HG03066 (cell line): ENCODE results near the gene MIOX.

Experiments used
- ATAC-seq: cut with Tn5 transposase; IDR thresholded peaks from one replicate; pipeline ENCODE4 v1.9.1; 2021; ENCODE audit warnings: low read depth; ENCODE audit not compliant: unreplicated experiment

Gene MIOX

DNA sequence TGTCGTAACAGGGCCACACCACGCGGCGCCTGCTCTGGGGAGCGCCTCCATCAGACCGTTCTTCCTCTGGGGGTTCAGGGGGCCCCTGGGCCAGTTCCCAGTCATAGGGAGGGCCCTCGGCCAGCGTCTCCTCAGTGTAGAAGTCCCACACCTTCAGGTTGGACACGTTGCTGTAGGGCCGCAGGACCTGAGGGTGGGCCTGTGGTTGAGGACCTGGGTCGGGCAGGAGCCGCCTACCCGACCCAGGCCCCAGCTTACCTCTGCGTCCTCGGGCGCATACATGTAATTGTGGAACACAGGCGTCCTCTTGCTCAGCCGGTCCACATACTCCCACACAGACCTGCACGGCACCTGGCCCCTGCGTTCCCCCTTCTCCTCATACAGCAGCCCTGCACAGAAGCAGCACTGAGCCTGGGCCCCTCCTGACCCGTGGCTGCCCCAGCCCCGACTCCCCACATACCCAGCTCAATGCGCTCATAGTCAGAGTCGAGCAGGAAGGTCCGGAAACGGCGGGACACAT, 32.0 kb upstream of the MIOX start:
- ATAC-seq: no peak

- no peak for ATAC-seq
Measured at GRCh38 chr22:50455201-50455600, 31.5 kb upstream of the MIOX start.

DNA sequence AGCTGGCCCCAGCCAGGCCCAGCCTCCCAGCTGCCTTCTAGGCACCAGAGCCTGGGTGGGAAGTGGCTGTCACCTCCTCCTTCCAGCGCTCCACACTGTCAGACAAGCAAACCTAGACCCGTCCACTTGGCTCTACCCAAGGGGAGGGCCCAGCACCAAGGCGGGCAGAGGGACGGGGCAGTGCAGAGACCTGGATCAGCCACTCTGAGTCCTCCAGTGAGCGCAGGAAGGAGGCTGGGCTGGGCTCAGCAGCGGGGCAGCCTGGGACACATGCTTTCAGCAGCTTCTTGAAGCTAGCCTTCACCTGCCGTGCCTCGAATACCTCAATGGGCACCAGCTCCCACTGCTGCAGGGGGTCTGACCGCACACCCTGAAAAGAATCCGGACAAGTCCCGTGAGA, 30.6 kb upstream of the MIOX start:
- no peak for ATAC-seq

- no peak for ATAC-seq
Measured at GRCh38 chr22:50456466-50457234, 30.0 kb upstream of the MIOX start.

DNA sequence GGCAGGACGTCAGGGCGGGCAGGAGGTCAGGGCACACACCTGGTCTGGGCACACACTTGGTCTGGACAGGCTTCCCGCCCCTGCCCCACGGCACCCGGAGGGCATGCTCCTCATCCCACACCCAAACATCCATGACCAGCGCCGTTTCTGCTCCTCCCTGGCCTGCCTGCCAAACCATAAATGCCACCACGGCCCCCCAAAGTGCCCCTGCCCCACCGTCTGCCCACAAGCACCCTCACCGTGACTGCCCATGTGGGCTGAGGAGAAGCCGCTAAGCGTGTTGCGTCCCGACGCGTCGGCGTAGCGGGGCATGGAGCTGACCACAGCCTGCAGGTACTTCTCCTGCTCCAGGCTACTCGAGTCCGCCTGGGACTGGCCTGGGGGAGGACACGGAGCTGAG, 27.6 kb upstream of the MIOX start:
- ATAC-seq: no peak

GRCh38 chr22:50459496-50460140, 27.0 kb upstream of the MIOX start:
- no peak for ATAC-seq

DNA sequence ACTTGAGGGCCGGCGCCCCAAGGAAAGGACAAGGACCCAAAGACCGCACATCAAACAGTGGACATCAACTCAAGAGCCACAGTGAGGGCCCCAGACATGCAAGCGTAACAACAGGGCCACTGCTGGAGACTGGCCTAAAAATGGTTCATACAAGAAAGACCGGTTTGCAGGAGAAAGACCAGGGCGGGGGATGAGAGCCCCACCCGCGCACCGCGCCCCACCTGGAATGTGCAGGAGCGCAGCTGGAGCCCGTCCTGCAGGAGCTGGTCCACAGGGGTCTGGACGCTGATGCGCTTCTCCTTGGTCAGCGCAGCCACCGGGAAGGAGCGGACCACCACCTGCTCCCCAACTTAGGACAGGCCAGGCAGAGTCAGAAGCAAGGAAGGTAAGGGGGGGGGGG, 25.7 kb upstream of the MIOX start:
- no peak for ATAC-seq

- no peak for ATAC-seq
Measured at GRCh38 chr22:50461536-50461935, 25.1 kb upstream of the MIOX start.

- no peak for ATAC-seq
Measured at GRCh38 chr22:50461979-50462540, 24.6 kb upstream of the MIOX start.

GRCh38 chr22:50463188-50463900, 23.3 kb upstream of the MIOX start:
- ATAC-seq: no peak

DNA sequence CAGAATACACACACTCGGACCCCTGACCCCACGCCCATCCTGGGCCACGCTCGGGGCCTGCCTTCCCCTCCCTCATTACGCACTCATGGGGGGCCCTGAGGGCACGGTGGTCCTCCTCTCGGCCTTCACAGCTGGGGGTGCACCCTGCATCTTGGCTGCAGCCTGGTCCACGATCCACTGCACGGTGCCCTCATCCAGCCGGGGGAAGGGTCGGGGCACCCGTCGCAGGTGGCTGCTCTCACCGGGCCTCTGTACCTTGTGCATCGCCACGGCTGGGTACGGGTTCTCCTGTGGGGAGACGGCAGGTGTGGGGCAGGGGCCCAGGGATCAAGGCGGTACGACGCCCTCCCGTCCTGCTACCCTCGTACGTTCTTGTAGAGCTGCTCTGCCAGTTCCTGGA, 22.2 kb upstream of the MIOX start:
- no peak for ATAC-seq

DNA sequence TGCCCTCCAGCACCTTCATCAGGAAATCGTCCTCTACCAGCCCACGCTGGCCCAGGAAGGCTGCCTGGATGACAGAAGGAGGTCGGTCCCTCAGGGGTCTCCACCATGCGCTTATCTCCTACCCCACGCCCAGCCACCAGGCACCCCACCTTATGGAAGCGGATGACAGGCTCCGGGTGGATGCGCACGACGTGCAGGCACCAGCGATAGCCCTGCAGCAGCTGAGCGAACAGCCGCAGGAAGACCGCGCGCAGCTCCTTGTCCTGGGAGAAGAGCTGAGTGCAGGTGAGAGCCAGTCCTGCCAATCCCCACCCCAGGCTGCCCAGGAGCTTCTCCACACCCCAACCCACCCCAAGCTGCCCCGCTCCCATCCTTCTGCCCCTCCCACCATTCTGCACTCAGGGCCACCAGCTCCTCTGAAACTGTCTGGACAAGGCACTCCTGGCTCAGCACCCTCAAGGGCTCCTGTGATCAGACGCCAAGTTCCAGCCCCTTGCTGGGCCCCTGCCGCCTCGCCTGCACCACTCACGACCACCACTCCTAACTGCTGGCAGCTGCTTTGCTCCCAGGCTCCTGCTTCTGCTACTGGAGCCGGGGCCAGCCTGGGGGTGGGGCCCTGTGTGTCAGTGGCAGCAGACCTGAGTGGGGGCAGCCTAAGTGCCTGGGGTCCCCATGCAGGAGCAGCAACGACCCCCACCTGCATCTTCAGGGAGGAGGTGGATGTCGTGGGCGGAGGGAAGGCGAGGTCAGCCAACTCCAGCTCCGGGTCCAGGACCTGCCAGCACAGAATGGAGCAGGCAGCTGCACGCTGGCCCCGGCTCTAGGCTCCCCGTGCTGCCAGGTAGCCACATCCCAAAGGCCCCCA, 21.4 kb upstream of the MIOX start:
- no peak for ATAC-seq

- no peak for ATAC-seq
Measured at GRCh38 chr22:50467341-50467740, 19.3 kb upstream of the MIOX start.

- ATAC-seq: no peak
Measured at GRCh38 chr22:50467773-50468440, 18.8 kb upstream of the MIOX start.

GRCh38 chr22:50468626-50469025, 18.0 kb upstream of the MIOX start:
- no peak for ATAC-seq

GRCh38 chr22:50469377-50470305, 17.0 kb upstream of the MIOX start:
- peak; percentile 60 for ATAC-seq

GRCh38 chr22:50470491-50470890, 16.2 kb upstream of the MIOX start:
- no peak for ATAC-seq

DNA sequence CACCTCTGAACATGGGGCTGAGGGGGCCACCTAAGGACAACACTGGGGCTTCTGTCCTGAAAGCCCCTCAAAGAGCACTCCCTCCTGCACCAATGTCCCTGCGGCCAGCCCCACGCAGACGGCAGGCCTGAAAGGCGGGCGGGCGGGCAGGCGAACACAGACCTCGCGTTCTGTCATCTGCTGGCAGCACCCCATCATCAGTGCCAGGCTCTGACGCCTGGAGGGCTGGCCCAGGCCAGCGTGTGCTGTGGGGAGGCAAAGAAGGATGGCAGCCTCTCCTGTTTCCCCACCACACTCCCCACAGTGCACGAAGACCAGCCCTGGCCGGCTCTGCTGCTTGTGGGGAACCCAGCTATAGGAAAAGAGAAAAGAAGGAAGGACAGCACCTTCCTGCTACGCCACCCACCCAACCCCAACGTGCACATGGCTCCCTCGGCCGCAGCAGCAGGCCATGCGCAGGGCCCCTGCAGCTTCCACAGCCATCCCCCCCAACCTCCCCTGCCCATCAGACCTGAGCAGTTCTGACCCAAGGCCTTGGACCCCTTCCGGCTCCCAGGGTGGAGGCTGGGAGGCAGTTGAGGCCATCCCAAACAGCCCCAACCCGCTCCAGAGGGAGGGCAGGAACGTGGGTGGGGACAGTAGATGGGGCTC, 15.3 kb upstream of the MIOX start:
- no peak for ATAC-seq
